ENCODE data around the gene SLC17A3.

Gene SLC17A3

GRCh38 chr6:25919657-25920056 is 45.6 kb upstream of the SLC17A3 start:
- TF ChIP-seq CTCF (IDR thresholded peaks at IDR 0.05; ENCODE audit: insufficient read depth, low read length, poor library complexity, severe bottlenecking) = no peak
- no peak for TF ChIP-seq EZH2phosphoT487 (conservative IDR thresholded peaks at IDR 0.05; ENCODE audit: low read length)
- Histone ChIP-seq H3K79me2 (ENCODE audit: insufficient read depth, low read length) (no peaks in the 10 kb centered on the region), H3K9me3 (ENCODE audit: insufficient read depth, low read length) (no peaks in the 10 kb centered on the region), H3K4me2 (ENCODE audit: low read depth, low read length, poor library complexity, severe bottlenecking) (no peak overlapping the region), H3K9me2 (replicated peaks; ENCODE audit: insufficient read depth, low read length) (no peaks in the 10 kb centered on the region), H3K27me3 (ENCODE audit: low read length) (no peaks in the 10 kb centered on the region), H3K9ac (ENCODE audit: low read length) (no peak overlapping the region), H2AFZ (ENCODE audit: low read depth, low read length, severe bottlenecking) (no peak overlapping the region), H3K36me3 (ENCODE audit: low read length) (no peaks in the 10 kb centered on the region), H3K4me3 (ENCODE audit: insufficient read depth, low read length, poor library complexity, severe bottlenecking) (no peak overlapping the region), H4K20me1 (ENCODE audit: low read depth, low read length) (no peaks in the 10 kb centered on the region), H3F3A (ENCODE audit: insufficient read depth) (no peaks in the 10 kb centered on the region), H3K27ac (ENCODE audit: low read depth, low read length) (no peak overlapping the region)

GRCh38 chr6:25918083-25918683 is 44.1 kb upstream of the SLC17A3 start:
- Histone ChIP-seq H3K9me2 (replicated peaks; ENCODE audit: insufficient read depth, low read length) (no peaks in the 10 kb centered on the region), H3K27me3 (ENCODE audit: low read length) (no peaks in the 10 kb centered on the region), H2AFZ (ENCODE audit: low read depth, low read length, severe bottlenecking) (no peak overlapping the region), H3K9ac (ENCODE audit: low read length) (no peak overlapping the region), H3K79me2 (ENCODE audit: insufficient read depth, low read length) (no peaks in the 10 kb centered on the region), H4K20me1 (ENCODE audit: low read depth, low read length) (no peaks in the 10 kb centered on the region), H3K27ac (ENCODE audit: low read depth, low read length) (no peak overlapping the region), H3K4me2 (ENCODE audit: low read depth, low read length, poor library complexity, severe bottlenecking) (no peak overlapping the region), H3F3A (ENCODE audit: insufficient read depth) (no peaks in the 10 kb centered on the region), H3K36me3 (ENCODE audit: low read length) (no peaks in the 10 kb centered on the region), H3K9me3 (ENCODE audit: insufficient read depth, low read length) (no peaks in the 10 kb centered on the region), H3K4me3 (ENCODE audit: insufficient read depth, low read length, poor library complexity, severe bottlenecking) (no peak overlapping the region)
- TF ChIP-seq EZH2phosphoT487 (conservative IDR thresholded peaks at IDR 0.05; ENCODE audit: low read length) (no peak), CTCF (IDR thresholded peaks at IDR 0.05; ENCODE audit: insufficient read depth, low read length, poor library complexity, severe bottlenecking) (no peak)

GRCh38 chr6:25916789-25917490 is 42.9 kb upstream of the SLC17A3 start:
- H3K27me3 ChIP-seq (ENCODE audit: low read length) = no peaks in the 10 kb centered on the region
- no peaks in the 10 kb centered on the region for H3K36me3 ChIP-seq (ENCODE audit: low read length)
- H2AFZ ChIP-seq (ENCODE audit: low read depth, low read length, severe bottlenecking) = no peak overlapping the region
- no peak overlapping the region for H3K4me2 ChIP-seq (ENCODE audit: low read depth, low read length, poor library complexity, severe bottlenecking)
- H3K9me2 ChIP-seq (replicated peaks; ENCODE audit: insufficient read depth, low read length) = no peaks in the 10 kb centered on the region
- no peak overlapping the region for H3K4me3 ChIP-seq (ENCODE audit: insufficient read depth, low read length, poor library complexity, severe bottlenecking)
- no peak overlapping the region for H3K9ac ChIP-seq (ENCODE audit: low read length)
- no peak for TF ChIP-seq EZH2phosphoT487 (conservative IDR thresholded peaks at IDR 0.05; ENCODE audit: low read length)
- TF ChIP-seq CTCF (IDR thresholded peaks at IDR 0.05; ENCODE audit: insufficient read depth, low read length, poor library complexity, severe bottlenecking) = no peak
- H4K20me1 ChIP-seq (ENCODE audit: low read depth, low read length) = no peaks in the 10 kb centered on the region
- no peaks in the 10 kb centered on the region for H3K79me2 ChIP-seq (ENCODE audit: insufficient read depth, low read length)
- no peaks in the 10 kb centered on the region for H3K9me3 ChIP-seq (ENCODE audit: insufficient read depth, low read length)
- no peak overlapping the region for H3K27ac ChIP-seq (ENCODE audit: low read depth, low read length)
- no peaks in the 10 kb centered on the region for H3F3A ChIP-seq (ENCODE audit: insufficient read depth)

All from SU-DHL-6 (cell line).